Measurements from ENCODE around the gene JOSD2. TPM values are rescaled to one million over a fixed set of nuclear protein-coding genes. Genes with fewer than 3 reads are reported as not detected.

The JOSD2 gene
- polyA plus RNA-seq, 2 donors: 39.4 to 54.5 TPM

DNA sequence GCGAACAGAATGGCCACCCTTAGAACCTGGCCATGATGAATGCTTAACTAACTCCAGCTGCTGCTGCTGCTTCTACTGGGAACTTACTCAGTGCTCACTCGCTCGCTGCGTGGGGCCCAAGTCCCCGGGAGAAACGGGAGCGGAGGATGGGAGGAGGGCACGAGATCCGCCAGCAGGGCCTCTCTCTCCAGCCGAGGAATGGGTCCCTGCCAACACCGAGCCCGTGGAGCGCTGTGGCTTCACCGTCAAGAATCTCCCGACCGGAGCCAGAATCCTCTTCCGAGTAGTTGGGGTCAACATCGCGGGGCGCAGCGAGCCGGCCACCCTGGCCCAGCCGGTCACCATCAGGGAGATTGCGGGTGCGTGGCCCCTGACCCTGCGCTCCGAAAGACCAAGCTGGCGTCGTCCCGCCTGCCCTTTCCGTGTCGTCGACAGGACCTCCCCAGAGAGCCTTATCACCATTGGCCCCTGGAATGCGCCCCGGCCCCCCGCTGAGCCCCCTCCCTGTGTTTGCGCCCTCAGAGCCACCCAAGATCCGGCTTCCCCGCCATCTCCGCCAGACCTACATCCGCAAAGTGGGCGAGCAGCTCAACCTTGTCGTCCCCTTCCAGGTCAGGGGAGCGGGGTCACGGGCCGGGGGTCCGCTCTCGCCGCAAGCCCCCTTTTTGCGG, 52.5 kb downstream of the JOSD2 start:
- WGBS, 2 donors: 37 to 42% methylated on average over 49 to 50 of the region's 50 CpGs
- Histone ChIP-seq H3K4me1 (ENCODE audit: control insufficient read depth in 2 of 2, insufficient read depth in 2 of 2, low read length in 1 of 2) (no peaks in the 10 kb centered on the region), H3K9me3 (ENCODE audit: control insufficient read depth in 2 of 2, insufficient read depth in 1 of 2, low read depth in 1 of 2, low read length in 1 of 2) (no peaks in the 10 kb centered on the region), H3K27me3 (ENCODE audit: control insufficient read depth in 1 of 2, insufficient read depth in 2 of 2, low read length in 2 of 2) (no peaks in the 10 kb centered on the region), H3K27ac (ENCODE audit: low read depth in 2 of 2, low read length in 1 of 2) (no peak overlapping the region), H3K36me3 (ENCODE audit: control insufficient read depth in 2 of 2, insufficient read depth in 2 of 2, low read length in 1 of 2) (no peaks in the 10 kb centered on the region), H3K4me3 (ENCODE audit: low read depth in 1 of 2, low read length in 2 of 2) (no peak overlapping the region)

- Histone ChIP-seq H3K27me3 (ENCODE audit: control insufficient read depth in 1 of 2, insufficient read depth in 2 of 2, low read length in 2 of 2) (no peaks in the 10 kb centered on the region), H3K4me1 (ENCODE audit: control insufficient read depth in 2 of 2, insufficient read depth in 2 of 2, low read length in 1 of 2) (no peaks in the 10 kb centered on the region)
- WGBS, 2 donors: 83 to 88% methylated on average over 5 of the region's 5 CpGs
Measured at GRCh38 chr19:50457300-50457699, 53.7 kb downstream of the JOSD2 start.

More at GRCh38 chr19:50457300-50457699, 53.7 kb downstream of the JOSD2 start:
- Histone ChIP-seq H3K9me3 (ENCODE audit: control insufficient read depth in 2 of 2, insufficient read depth in 1 of 2, low read depth in 1 of 2, low read length in 1 of 2) (no peaks in the 10 kb centered on the region), H3K4me3 (ENCODE audit: low read depth in 1 of 2, low read length in 2 of 2) (no peak overlapping the region), H3K36me3 (ENCODE audit: control insufficient read depth in 2 of 2, insufficient read depth in 2 of 2, low read length in 1 of 2) (no peaks in the 10 kb centered on the region), H3K27ac (ENCODE audit: low read depth in 2 of 2, low read length in 1 of 2) (no peak overlapping the region)

Other genes with a start within 250 kb of the JOSD2 start
- under 1 TPM; 0.45 to 0.81 TPM for gene KCNC3, start 181.8 kb downstream of the JOSD2 start, polyA plus RNA-seq
- gene NAPSA, start 145.6 kb downstream of the JOSD2 start, polyA plus RNA-seq: 1 to 10 TPM in 1 of 2 donors, under 1 TPM in 1; 0.28 to 1.5 TPM
- 10 to 100 TPM; 50.3 to 55.0 TPM for gene NR1H2, start 134.7 kb downstream of the JOSD2 start, polyA plus RNA-seq
- 10 to 100 TPM; 27.4 to 48.3 TPM for gene POLD1, start 126.8 kb downstream of the JOSD2 start, polyA plus RNA-seq
- gene SPIB, start 92.3 kb downstream of the JOSD2 start, polyA plus RNA-seq: under 1 TPM; 0.06 to 0.22 TPM
- under 1 TPM in 1 of 2 donors, not detected in 1; 0.12 TPM for gene MYBPC2, start 78.3 kb downstream of the JOSD2 start, polyA plus RNA-seq
- gene EMC10, start 34.7 kb downstream of the JOSD2 start, polyA plus RNA-seq: 10 to 100 TPM; 41.9 to 62.9 TPM
- gene GARIN5A, start 34.3 kb downstream of the JOSD2 start, polyA plus RNA-seq: 1 to 10 TPM; 1.3 to 1.4 TPM
- gene ASPDH, start 2.7 kb upstream of the JOSD2 start, polyA plus RNA-seq: not detected
- gene LRRC4B, start 57.2 kb upstream of the JOSD2 start, polyA plus RNA-seq: under 1 TPM; 0.65 to 0.92 TPM
- gene SYT3, start 128.7 kb upstream of the JOSD2 start, polyA plus RNA-seq: under 1 TPM; 0.09 to 0.20 TPM
- under 1 TPM in 1 of 2 donors, not detected in 1; 0.15 TPM for gene C19orf81, start 138.3 kb upstream of the JOSD2 start, polyA plus RNA-seq
- under 1 TPM; 0.06 to 0.13 TPM for gene SHANK1, start 208.6 kb upstream of the JOSD2 start, polyA plus RNA-seq
- 1 to 10 TPM; 3.9 to 4.8 TPM for gene CLEC11A, start 212.2 kb upstream of the JOSD2 start, polyA plus RNA-seq